Testis (tissue), 3 donors: ENCODE measurements around the gene CBFB. TPM values are rescaled to one million over a fixed set of nuclear protein-coding genes. Genes with fewer than 3 reads are reported as not detected.

ENCODE experiments used
- DNase-seq: peaks from one replicate; pipeline ENCODE4 v3.0.0-alpha.2; 2019
- H3K27ac ChIP-seq, 2 donors: fragments of 200-600 bp; sonication (generic); one replicate each; pipeline ENCODE4 v1.5.1; 2019
- H3K27me3 ChIP-seq: fragments of 200-600 bp; sonication (generic); one replicate; pipeline ENCODE4 v1.5.1; 2019
- H3K36me3 ChIP-seq: fragments of 200-600 bp; sonication (generic); one replicate; pipeline ENCODE4 v1.5.1; 2017; ENCODE audit warnings: low read depth; ENCODE audit errors: missing control alignments
- H3K4me1 ChIP-seq: fragments of 200-600 bp; sonication (generic); one replicate; pipeline ENCODE4 v1.5.1; 2019
- H3K4me3 ChIP-seq, 2 donors: fragments of 200-600 bp; sonication (generic); one replicate each; pipeline ENCODE4 v1.5.1; 2017 to 2019
- H3K9me3 ChIP-seq: fragments of 200-600 bp; sonication (generic); one replicate; pipeline ENCODE4 v1.5.1; 2017
- POLR2A ChIP-seq: fragments of 450-650 bp; IDR thresholded peaks from one replicate; pipeline ENCODE4 v1.6.1; 2017; ENCODE audit warnings: antibody characterized with exemption, mild to moderate bottlenecking, moderate library complexity
- WGBS, 2 donors: methylation state at CpG; one replicate each; pipeline ENCODE4 v1.1.5; 2018; 5-methylcytosine and 5-hydroxymethylcytosine counted together
- intact Hi-C: fragments of 100-400 bp; cut with DNase I; formaldehyde crosslinking; loops from one replicate; pipeline ENCODE4 v1.15.1; 2023; ENCODE audit warnings: low total_unique reads
- polyA plus RNA-seq: library from polyadenylated mRNA; stranded (reverse); fragments of 350-450 nt; fragmentation: Illumina TruSeq; extraction: RNeasy Lipid Tissue Mini Kit (QIAGEN cat#74804); gene quantifications from one replicate; pipeline ENCODE4 v1.2.3, GENCODE V29; 2014; ENCODE audit warnings: low read depth, low replicate concordance; ENCODE audit not compliant: insufficient read depth
- total RNA-seq, 2 donors: library from RNA; depleted of rRNA; stranded (reverse); fragments of >200 nt; gene quantifications; one replicate each; pipeline ENCODE4 v1.2.3, GENCODE V29; 2016
- TF ChIP-seq, protein P1 (sequence below), 3 experiments: fragments of 450-650 bp in 2 of 3; fragments of 200-600 bp in 1 of 3; sonication (generic) in 1 of 3; IDR thresholded peaks; one replicate each; pipeline ENCODE4 v1.5.1; 2016 to 2019; ENCODE audit warnings: antibody characterized with exemption in 3 of 3, mild to moderate bottlenecking in 2 of 3, moderate library complexity in 1 of 3

CBFB gene
- total and polyA plus RNA-seq, 3 donors from 2014 or later, result 15.3 to 34.9 (median 23.3) TPM

GRCh38 chr16:67111951-67112444 lies 83.0 kb downstream of the CBFB start:
- no peaks in the 10 kb centered on the region for H3K27me3 ChIP-seq
- no peaks in the 10 kb centered on the region for H3K36me3 ChIP-seq
- H3K27ac ChIP-seq, result no peak overlapping the region
- no peak overlapping the region for H3K4me3 ChIP-seq
- no peaks in the 10 kb centered on the region for H3K9me3 ChIP-seq
- intact Hi-C loops, result no loop called here
- 67 to 73% methylated on average over 4 of the region's 4 CpGs for WGBS, 2 donors
- TF ChIP-seq, protein P1, sequence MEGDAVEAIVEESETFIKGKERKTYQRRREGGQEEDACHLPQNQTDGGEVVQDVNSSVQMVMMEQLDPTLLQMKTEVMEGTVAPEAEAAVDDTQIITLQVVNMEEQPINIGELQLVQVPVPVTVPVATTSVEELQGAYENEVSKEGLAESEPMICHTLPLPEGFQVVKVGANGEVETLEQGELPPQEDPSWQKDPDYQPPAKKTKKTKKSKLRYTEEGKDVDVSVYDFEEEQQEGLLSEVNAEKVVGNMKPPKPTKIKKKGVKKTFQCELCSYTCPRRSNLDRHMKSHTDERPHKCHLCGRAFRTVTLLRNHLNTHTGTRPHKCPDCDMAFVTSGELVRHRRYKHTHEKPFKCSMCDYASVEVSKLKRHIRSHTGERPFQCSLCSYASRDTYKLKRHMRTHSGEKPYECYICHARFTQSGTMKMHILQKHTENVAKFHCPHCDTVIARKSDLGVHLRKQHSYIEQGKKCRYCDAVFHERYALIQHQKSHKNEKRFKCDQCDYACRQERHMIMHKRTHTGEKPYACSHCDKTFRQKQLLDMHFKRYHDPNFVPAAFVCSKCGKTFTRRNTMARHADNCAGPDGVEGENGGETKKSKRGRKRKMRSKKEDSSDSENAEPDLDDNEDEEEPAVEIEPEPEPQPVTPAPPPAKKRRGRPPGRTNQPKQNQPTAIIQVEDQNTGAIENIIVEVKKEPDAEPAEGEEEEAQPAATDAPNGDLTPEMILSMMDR (IDR thresholded peaks at IDR 0.05), result no peak
- TF ChIP-seq POLR2A, result no peak
- no peak for DNase-seq
- peaks cover 31% of the 10 kb centered on the region for H3K4me1 ChIP-seq

- WGBS, 2 donors, result 80 to 89% methylated on average over 4 of the region's 4 CpGs
- TF ChIP-seq, protein P1 (IDR thresholded peaks at IDR 0.05), result no peak
- no peak for TF ChIP-seq POLR2A
- H3K4me3 ChIP-seq, result no peak overlapping the region
- no peak for DNase-seq
- H3K27ac ChIP-seq, result no peak overlapping the region
- no peaks in the 10 kb centered on the region for H3K9me3 ChIP-seq
- no peaks in the 10 kb centered on the region for H3K27me3 ChIP-seq
- H3K36me3 ChIP-seq, result no peaks in the 10 kb centered on the region
- peaks cover 31% of the 10 kb centered on the region for H3K4me1 ChIP-seq
- intact Hi-C loops, result no loop called here
Observed at GRCh38 chr16:67112591-67113399, 83.8 kb downstream of the CBFB start.

DNA sequence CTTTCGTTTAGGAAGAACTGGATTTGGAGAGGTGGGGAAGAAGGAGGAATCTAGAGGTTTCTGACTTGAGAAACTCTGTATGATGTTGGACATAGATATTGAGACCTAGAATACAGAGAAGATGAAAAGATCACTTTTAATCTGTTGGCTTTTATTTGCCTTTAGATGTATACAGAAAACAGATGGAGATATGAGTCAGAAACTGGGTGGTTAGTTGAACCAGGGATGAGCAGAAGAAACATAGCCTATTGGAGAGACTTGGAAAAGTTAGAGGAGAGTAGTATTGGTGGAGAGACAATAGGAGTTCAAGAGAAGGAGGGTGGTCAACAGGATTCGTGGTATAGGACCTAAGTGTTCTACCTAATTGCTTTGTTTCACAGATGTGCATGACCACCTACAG lies 85.8 kb downstream of the CBFB start:
- no peak overlapping the region for H3K27ac ChIP-seq
- H3K9me3 ChIP-seq, result no peaks in the 10 kb centered on the region
- intact Hi-C loops, result no loop called here
- WGBS, 2 donors, result 86 to 88% methylated on average over 2 of the region's 2 CpGs
- H3K27me3 ChIP-seq, result no peaks in the 10 kb centered on the region
- TF ChIP-seq, protein P1 (IDR thresholded peaks at IDR 0.05), result no peak
- TF ChIP-seq POLR2A, result no peak
- H3K4me3 ChIP-seq, result no peak overlapping the region
- no peak for DNase-seq
- H3K4me1 ChIP-seq, result peaks cover 24% of the 10 kb centered on the region
- no peaks in the 10 kb centered on the region for H3K36me3 ChIP-seq

DNA sequence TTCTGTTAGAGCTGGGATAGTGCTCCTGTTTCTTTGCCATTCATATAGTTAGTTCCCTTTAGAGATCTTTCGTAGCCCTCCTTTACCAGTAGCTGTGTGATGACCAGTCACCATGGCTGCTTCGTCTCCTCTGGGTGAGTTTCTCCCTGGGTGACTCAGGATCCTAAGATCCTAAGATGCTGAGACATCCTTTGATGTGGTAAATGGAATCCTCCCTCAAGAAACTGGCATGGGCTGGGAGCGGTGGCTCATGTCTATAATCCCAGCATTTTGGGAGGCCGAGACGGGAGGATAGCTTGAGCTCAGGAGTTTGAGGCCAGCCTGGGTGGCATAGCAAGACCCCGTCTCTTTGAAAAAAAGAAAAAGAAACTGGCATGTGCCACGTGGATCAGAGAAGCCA lies 86.7 kb downstream of the CBFB start:
- TF ChIP-seq, protein P1 (IDR thresholded peaks at IDR 0.05), result no peak
- no peak for TF ChIP-seq POLR2A
- Histone ChIP-seq H3K27me3 (no peaks in the 10 kb centered on the region), H3K27ac (no peak overlapping the region), H3K4me3 (no peak overlapping the region), H3K4me1 (peaks cover 23% of the 10 kb centered on the region), H3K9me3 (no peaks in the 10 kb centered on the region), H3K36me3 (no peaks in the 10 kb centered on the region)
- no peak for DNase-seq
- intact Hi-C loops, result no loop called here
- whole genome bisulfite sequencing, 2 donors, result 86 to 92% methylated on average over 6 to 7 of the region's 7 CpGs
